Neuron (in vitro differentiated cells): Measurements from ENCODE around the gene XRRA1.

Source experiments
- H2AFZ ChIP-seq: one replicate; pipeline ENCODE4 v1.6.1; 2013; ENCODE audit warnings: low read depth, mild to moderate bottlenecking, inconsistent platforms, low read length, moderate library complexity
- H3K27me3 ChIP-seq: one replicate; pipeline ENCODE4 v1.6.1; 2013; ENCODE audit warnings: low read length; ENCODE audit not compliant: insufficient read depth
- H3K36me3 ChIP-seq: one replicate; pipeline ENCODE4 v1.6.1; 2013; ENCODE audit warnings: low read length; ENCODE audit not compliant: insufficient read depth
- H3K4me1 ChIP-seq: one replicate; pipeline ENCODE4 v1.6.1; 2013; ENCODE audit warnings: low read length; ENCODE audit not compliant: insufficient read depth
- H3K4me3 ChIP-seq: 2 replicates; pipeline ENCODE4 v1.5.1; 2013; ENCODE audit warnings: mild to moderate bottlenecking, low read length, moderate library complexity
- H3K9me3 ChIP-seq: one replicate; pipeline ENCODE4 v1.6.1; 2013; ENCODE audit warnings: low read length

The XRRA1 gene

GRCh38 chr11:74941492-74941891 lies 7.4 kb downstream of the XRRA1 start:
- Histone ChIP-seq H3K9me3 (no peaks in the 10 kb centered on the region), H2AFZ (no peak overlapping the region), H3K4me3 (no peak overlapping the region), H3K27me3 (no peaks in the 10 kb centered on the region), H3K4me1 (peaks cover 2% of the 10 kb centered on the region), H3K36me3 (peaks cover 11% of the 10 kb centered on the region)

GRCh38 chr11:74937696-74938475 lies 11.0 kb downstream of the XRRA1 start:
- no peaks in the 10 kb centered on the region for H3K27me3 ChIP-seq
- no peak overlapping the region for H3K4me3 ChIP-seq
- H3K36me3 ChIP-seq = peaks cover 29% of the 10 kb centered on the region
- no peak overlapping the region for H2AFZ ChIP-seq
- no peaks in the 10 kb centered on the region for H3K4me1 ChIP-seq
- no peaks in the 10 kb centered on the region for H3K9me3 ChIP-seq

- Histone ChIP-seq H2AFZ (no peak overlapping the region), H3K4me3 (no peak overlapping the region), H3K9me3 (no peaks in the 10 kb centered on the region), H3K4me1 (no peaks in the 10 kb centered on the region), H3K36me3 (peaks cover 29% of the 10 kb centered on the region), H3K27me3 (no peaks in the 10 kb centered on the region)
These were observed 11.9 kb downstream of the XRRA1 start for GRCh38 chr11:74936976-74937375.

GRCh38 chr11:74936087-74936486 lies 12.8 kb downstream of the XRRA1 start:
- H3K9me3 ChIP-seq = no peaks in the 10 kb centered on the region
- no peaks in the 10 kb centered on the region for H3K4me1 ChIP-seq
- no peak overlapping the region for H2AFZ ChIP-seq
- H3K27me3 ChIP-seq = no peaks in the 10 kb centered on the region
- H3K36me3 ChIP-seq = peaks cover 29% of the 10 kb centered on the region
- H3K4me3 ChIP-seq = no peak overlapping the region

DNA sequence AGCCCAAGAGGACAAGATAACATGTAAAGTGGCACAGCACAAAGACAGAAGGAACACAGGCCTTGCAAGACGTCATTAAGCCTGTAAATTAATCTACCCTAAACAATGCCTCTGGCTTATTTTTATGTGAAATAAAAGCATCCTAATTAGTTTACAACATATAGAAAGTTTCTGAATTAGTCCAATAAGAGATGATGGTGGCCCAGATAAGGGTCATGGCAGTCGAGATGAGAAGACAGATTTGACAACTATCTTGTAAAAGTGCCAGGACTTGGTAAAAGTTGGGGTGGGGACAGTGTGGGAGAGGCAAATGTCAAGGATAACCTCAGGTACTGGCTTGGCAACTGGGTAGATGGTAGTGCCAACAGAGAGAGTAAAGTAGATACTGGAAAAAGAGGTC lies 13.6 kb downstream of the XRRA1 start:
- Histone ChIP-seq H3K4me3 (no peak overlapping the region), H3K9me3 (no peaks in the 10 kb centered on the region), H3K4me1 (no peaks in the 10 kb centered on the region), H2AFZ (no peak overlapping the region), H3K27me3 (no peaks in the 10 kb centered on the region), H3K36me3 (peaks cover 29% of the 10 kb centered on the region)

GRCh38 chr11:74933765-74934164 lies 15.1 kb downstream of the XRRA1 start:
- Histone ChIP-seq H3K4me1 (no peaks in the 10 kb centered on the region), H3K9me3 (no peaks in the 10 kb centered on the region), H3K36me3 (peaks cover 27% of the 10 kb centered on the region), H2AFZ (no peak overlapping the region), H3K27me3 (no peaks in the 10 kb centered on the region), H3K4me3 (no peak overlapping the region)

DNA sequence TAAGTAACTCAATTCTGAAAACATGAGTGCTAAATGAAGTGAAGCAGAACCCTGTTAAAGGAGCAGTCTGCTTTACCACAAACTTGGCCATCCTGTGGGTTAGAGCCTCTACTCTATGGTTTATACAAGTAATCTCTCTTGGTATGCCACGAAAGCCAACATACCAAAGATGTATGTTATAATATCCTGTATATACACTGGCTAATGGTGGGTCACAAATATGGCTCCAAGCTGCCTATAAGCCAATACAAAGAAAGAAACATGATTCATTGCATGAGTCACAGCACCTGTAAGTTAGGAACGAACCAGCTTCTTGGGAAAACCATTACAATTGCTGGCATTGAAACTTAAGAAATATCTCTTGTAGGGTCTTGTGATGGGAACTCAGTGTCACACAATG lies 16.1 kb downstream of the XRRA1 start:
- Histone ChIP-seq H3K9me3 (no peaks in the 10 kb centered on the region), H3K4me3 (no peak overlapping the region), H2AFZ (no peak overlapping the region), H3K4me1 (no peaks in the 10 kb centered on the region), H3K36me3 (peaks cover 27% of the 10 kb centered on the region), H3K27me3 (no peaks in the 10 kb centered on the region)

- H3K4me3 ChIP-seq = no peak overlapping the region
- H3K9me3 ChIP-seq = no peaks in the 10 kb centered on the region
- H2AFZ ChIP-seq = no peak overlapping the region
- H3K27me3 ChIP-seq = no peaks in the 10 kb centered on the region
- no peaks in the 10 kb centered on the region for H3K4me1 ChIP-seq
- peaks cover 25% of the 10 kb centered on the region for H3K36me3 ChIP-seq
These were observed 16.7 kb downstream of the XRRA1 start for GRCh38 chr11:74932169-74932568.

DNA sequence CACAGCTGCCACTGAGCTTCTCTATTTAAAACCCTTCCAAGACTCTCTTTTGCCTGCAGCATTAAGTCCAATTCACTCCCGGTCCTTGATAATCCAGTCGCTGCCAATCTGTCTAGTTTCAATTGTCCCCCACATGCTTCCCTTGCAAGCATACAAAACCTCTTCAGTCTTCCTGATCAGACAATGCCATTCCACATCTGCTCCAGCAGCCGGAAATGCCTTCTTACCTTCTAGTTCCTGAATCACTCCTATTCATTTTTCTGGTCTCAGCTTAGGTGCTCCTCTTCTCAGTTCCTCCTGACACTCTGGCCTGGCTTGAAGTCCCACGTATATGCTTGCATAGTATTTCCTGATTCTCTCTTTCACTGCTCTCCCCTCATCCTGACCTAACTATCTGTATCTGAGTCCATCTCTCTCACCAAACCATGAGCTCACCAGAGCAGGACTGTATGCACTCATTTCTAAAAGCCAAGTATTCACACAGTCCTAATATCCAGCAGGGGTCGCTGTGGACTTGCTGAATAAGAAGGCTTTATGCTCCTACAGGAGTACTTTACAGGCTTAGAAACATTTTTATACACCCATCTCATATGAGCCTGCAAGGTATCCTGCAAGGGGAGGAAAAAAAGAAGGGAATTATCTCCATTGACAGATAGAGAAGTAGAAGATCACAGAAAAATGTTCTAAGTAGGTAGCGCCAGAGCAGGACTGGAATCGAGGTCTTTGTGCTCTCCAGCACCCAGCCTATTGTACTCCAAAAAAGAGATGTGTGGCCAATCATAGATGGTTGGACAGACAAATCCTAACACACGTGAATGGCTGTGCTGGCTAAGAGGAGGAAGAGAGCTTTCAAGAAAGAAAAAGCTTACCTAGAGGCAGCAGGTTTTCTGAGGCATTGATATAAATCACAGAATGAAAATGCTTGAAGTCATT lies 19.2 kb downstream of the XRRA1 start:
- Histone ChIP-seq H2AFZ (no peak overlapping the region), H3K4me3 (no peak overlapping the region), H3K27me3 (no peaks in the 10 kb centered on the region), H3K9me3 (no peaks in the 10 kb centered on the region), H3K4me1 (no peaks in the 10 kb centered on the region), H3K36me3 (peaks cover 4% of the 10 kb centered on the region)

DNA sequence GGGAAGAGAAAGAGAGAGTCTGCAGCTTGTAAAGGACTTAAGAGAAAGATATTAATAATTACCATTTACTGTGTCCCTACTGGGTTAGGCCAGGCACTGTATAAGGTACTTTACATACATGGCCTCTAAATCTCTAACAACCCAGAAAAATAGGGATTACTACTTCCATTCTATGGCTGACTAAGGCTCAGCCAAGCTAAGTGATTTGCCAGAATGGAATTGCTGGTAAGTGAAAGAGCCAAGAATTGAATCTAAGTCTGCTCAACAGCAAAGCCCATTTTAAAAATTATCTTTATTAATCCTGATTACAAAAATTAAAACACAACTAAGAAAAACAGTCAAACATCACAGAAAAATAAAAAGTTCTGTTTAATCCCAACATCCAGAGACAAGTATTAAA lies 21.4 kb downstream of the XRRA1 start:
- no peaks in the 10 kb centered on the region for H3K9me3 ChIP-seq
- no peaks in the 10 kb centered on the region for H3K4me1 ChIP-seq
- no peak overlapping the region for H2AFZ ChIP-seq
- H3K27me3 ChIP-seq = no peaks in the 10 kb centered on the region
- H3K4me3 ChIP-seq = no peak overlapping the region
- no peaks in the 10 kb centered on the region for H3K36me3 ChIP-seq

GRCh38 chr11:74926304-74927030 lies 22.4 kb downstream of the XRRA1 start:
- H3K9me3 ChIP-seq = no peaks in the 10 kb centered on the region
- H3K4me1 ChIP-seq = no peaks in the 10 kb centered on the region
- H2AFZ ChIP-seq = no peak overlapping the region
- H3K36me3 ChIP-seq = peaks cover 1% of the 10 kb centered on the region
- H3K27me3 ChIP-seq = no peaks in the 10 kb centered on the region
- H3K4me3 ChIP-seq = no peak overlapping the region

- Histone ChIP-seq H2AFZ (no peak overlapping the region), H3K4me1 (no peaks in the 10 kb centered on the region), H3K36me3 (peaks cover 2% of the 10 kb centered on the region), H3K9me3 (no peaks in the 10 kb centered on the region), H3K4me3 (no peak overlapping the region), H3K27me3 (no peaks in the 10 kb centered on the region)
These were observed 23.6 kb downstream of the XRRA1 start for GRCh38 chr11:74925281-74925680.

- Histone ChIP-seq H3K4me1 (no peaks in the 10 kb centered on the region), H3K27me3 (no peaks in the 10 kb centered on the region), H3K4me3 (no peak overlapping the region), H3K9me3 (no peaks in the 10 kb centered on the region), H3K36me3 (peaks cover 18% of the 10 kb centered on the region), H2AFZ (no peak overlapping the region)
These were observed 25.8 kb downstream of the XRRA1 start for GRCh38 chr11:74923125-74923524.
